H1 (cell line): ENCODE measurements around the gene PIGM. TPM values are rescaled to one million over a fixed set of nuclear protein-coding genes. Genes with fewer than 3 reads are reported as not detected.

Experiments used
- CTCF ChIA-PET: fragments of 300-600 bp; sonication (Branson Sonifier 250); formaldehyde crosslinking; loops from one replicate; lab custom pipeline; 2021; ENCODE audit not compliant: partially characterized antibody; lab: Charles Lee
- POLR2A ChIA-PET: fragments of 300-600 bp; sonication (Branson Sonifier 250); formaldehyde crosslinking; loops from one replicate; lab custom pipeline; 2021; ENCODE audit warnings: inconsistent platforms; ENCODE audit not compliant: partially characterized antibody; lab: Charles Lee
- DNase-seq, 2 experiments: peaks; one replicate each; pipeline versions ENCODE4 v3.0.0 to v3.0.0-alpha.2; 2010 to 2022; ENCODE audit warnings: low spot score in 2 of 2, low read depth in 1 of 2, mixed read lengths in 1 of 2
- FAIRE-seq: peaks from 2 replicates; lab custom pipeline; 2011; peaks lifted over from hg19 to GRCh38; lab: Jason Lieb, UNC
- H2AFZ ChIP-seq: 2 replicates; pipeline ENCODE4 v1.8.1; 2012; ENCODE audit warnings: low read length, inconsistent platforms
- H2AK5ac ChIP-seq: 2 replicates; pipeline ENCODE4 v1.6.1; 2013; ENCODE audit warnings: low read depth, low read length
- H2BK120ac ChIP-seq: replicated peaks from 2 replicates; pipeline ENCODE3; 2013; ENCODE audit warnings: low read depth, low read length, inconsistent platforms
- H2BK12ac ChIP-seq: 2 replicates; pipeline ENCODE4 v1.6.1; 2013; ENCODE audit warnings: low read depth, low read length
- H2BK15ac ChIP-seq: 2 replicates; pipeline ENCODE4 v1.6.1; 2013; ENCODE audit warnings: low read length
- H2BK20ac ChIP-seq: 2 replicates; pipeline ENCODE4 v1.6.1; 2013; ENCODE audit warnings: low read length
- H2BK5ac ChIP-seq: 2 replicates; pipeline ENCODE4 v1.6.1; 2013; ENCODE audit warnings: low read depth, low read length
- H3K14ac ChIP-seq: 2 replicates; pipeline ENCODE4 v1.6.1; 2013; ENCODE audit warnings: inconsistent platforms; ENCODE audit not compliant: insufficient read length
- H3K18ac ChIP-seq: 2 replicates; pipeline ENCODE4 v1.6.1; 2013; ENCODE audit warnings: low read length; ENCODE audit errors: extremely low read depth
- H3K23ac ChIP-seq: 2 replicates; pipeline ENCODE4 v1.6.1; 2013; ENCODE audit warnings: inconsistent platforms; ENCODE audit not compliant: insufficient read length
- H3K23me2 ChIP-seq: 2 replicates; pipeline ENCODE4 v1.6.1; 2013; ENCODE audit warnings: low read depth, low read length
- H3K27ac ChIP-seq: 2 replicates; pipeline ENCODE4 v1.6.1; 2011; ENCODE audit warnings: low read depth, low read length, inconsistent platforms
- H3K27me3 ChIP-seq, 4 experiments: replicated peaks in 1 of 4; 1 replicate in 1 of 4; 2 replicates in 3 of 4; pipeline versions ENCODE4 v1.6.1 to v1.8.1; 2011 to 2013; ENCODE audit warnings: low read length in 3 of 4, mild to moderate bottlenecking in 3 of 4, inconsistent platforms in 2 of 4, mixed read lengths in 2 of 4, moderate library complexity in 1 of 4; ENCODE audit not compliant: control insufficient read depth in 3 of 4, insufficient read depth in 3 of 4; ENCODE audit errors: extremely low read depth in 1 of 4
- H3K36me3 ChIP-seq, 4 experiments: 2 replicates each; pipeline versions ENCODE4 v1.6.1 to v1.8.1; 2011 to 2013; ENCODE audit warnings: mild to moderate bottlenecking in 4 of 4, low read length in 3 of 4, moderate library complexity in 2 of 4, control low read depth in 1 of 4, inconsistent platforms in 1 of 4; ENCODE audit not compliant: insufficient read depth in 4 of 4, control insufficient read depth in 2 of 4
- H3K4ac ChIP-seq: replicated peaks from 2 replicates; pipeline ENCODE3; 2013; ENCODE audit warnings: low read length, low read depth, mixed read lengths, inconsistent platforms; ENCODE audit not compliant: insufficient read length
- H3K4me1 ChIP-seq, 4 experiments: replicated peaks in 1 of 4; 1 replicate in 1 of 4; 2 replicates in 3 of 4; pipeline versions ENCODE4 v1.6.1 to v1.8.1; 2011 to 2013; ENCODE audit warnings: low read length in 3 of 4, inconsistent platforms in 2 of 4, mixed read lengths in 1 of 4; ENCODE audit not compliant: insufficient read depth in 4 of 4, control insufficient read depth in 3 of 4
- H3K4me2 ChIP-seq, 2 experiments: 2 replicates each; pipeline versions ENCODE4 v1.6.1 to v1.8.1; 2011 to 2013; ENCODE audit warnings: low read depth in 2 of 2, low read length in 2 of 2, control low read depth in 1 of 2, inconsistent platforms in 1 of 2, mild to moderate bottlenecking in 1 of 2; ENCODE audit not compliant: insufficient read depth in 1 of 2
- H3K4me3 ChIP-seq, 4 experiments: fragments of 200-600, 300-600 bp in 1 of 4; sonication (generic), shearing (Covaris generic), sonication (Bioruptor Twin) in 1 of 4; 2 replicates each; pipeline versions ENCODE4 v1.5.1 to v1.8.1; 2011 to 2016; ENCODE audit warnings: low read length in 4 of 4, low read depth in 3 of 4, control low read depth in 2 of 4, inconsistent platforms in 2 of 4, mild to moderate bottlenecking in 2 of 4, mixed read lengths in 1 of 4, moderate library complexity in 1 of 4; ENCODE audit not compliant: insufficient read depth in 2 of 4; ENCODE audit errors: extremely low read depth in 1 of 4
- H3K56ac ChIP-seq: replicated peaks from 2 replicates; pipeline ENCODE3; 2013; ENCODE audit warnings: low read depth, mild to moderate bottlenecking, mixed read lengths, low read length, inconsistent platforms; ENCODE audit not compliant: insufficient read length
- H3K79me1 ChIP-seq: 2 replicates; pipeline ENCODE4 v1.6.1; 2013; ENCODE audit warnings: low read depth, low read length, control low read depth
- H3K79me2 ChIP-seq, 2 experiments: 2 replicates each; pipeline versions ENCODE4 v1.6.1 to v1.8.1; 2012 to 2013; ENCODE audit warnings: low read length in 2 of 2, mild to moderate bottlenecking in 2 of 2, inconsistent platforms in 1 of 2; ENCODE audit not compliant: insufficient read depth in 2 of 2, control insufficient read depth in 1 of 2
- H3K9ac ChIP-seq, 4 experiments: replicated peaks in 1 of 4; 1 replicate in 1 of 4; 2 replicates in 3 of 4; pipeline versions ENCODE4 v1.6.1 to v1.8.1; 2011 to 2013; ENCODE audit warnings: low read depth in 3 of 4, low read length in 3 of 4, control low read depth in 2 of 4, mild to moderate bottlenecking in 2 of 4, moderate library complexity in 2 of 4, inconsistent platforms in 1 of 4; ENCODE audit errors: extremely low read depth in 1 of 4
- H3K9me3 ChIP-seq, 2 experiments: 2 replicates each; pipeline versions ENCODE4 v1.6.1 to v1.8.1; 2012 to 2013; ENCODE audit warnings: mild to moderate bottlenecking in 2 of 2, moderate library complexity in 2 of 2, control low read depth in 1 of 2, inconsistent platforms in 1 of 2, low read depth in 1 of 2, low read length in 1 of 2, mixed read lengths in 1 of 2; ENCODE audit not compliant: insufficient read depth in 2 of 2
- H4K20me1 ChIP-seq, 2 experiments: replicated peaks in 1 of 2; 2 replicates each; pipeline versions ENCODE3 to v1.8.1; 2011 to 2013; ENCODE audit warnings: inconsistent platforms in 2 of 2, low read length in 2 of 2, mild to moderate bottlenecking in 1 of 2; ENCODE audit not compliant: insufficient read depth in 2 of 2, control insufficient read depth in 1 of 2
- H4K5ac ChIP-seq: 2 replicates; pipeline ENCODE4 v1.6.1; 2013; ENCODE audit warnings: low read length, low read depth, mixed read lengths, inconsistent platforms; ENCODE audit not compliant: insufficient read length
- H4K8ac ChIP-seq: 2 replicates; pipeline ENCODE4 v1.8.0; 2013; ENCODE audit warnings: mild to moderate bottlenecking, moderate library complexity, low read length, inconsistent platforms; ENCODE audit not compliant: insufficient read depth; ENCODE audit errors: extremely low read depth
- H4K91ac ChIP-seq: replicated peaks from 2 replicates; pipeline ENCODE3; 2013; ENCODE audit warnings: low read length, mixed read lengths, inconsistent platforms; ENCODE audit not compliant: insufficient read length
- KDM4A ChIP-seq: IDR thresholded peaks from one replicate; pipeline ENCODE4 v1.7.1; 2012; ENCODE audit warnings: low read depth, mild to moderate bottlenecking, moderate library complexity, low read length, inconsistent platforms; ENCODE audit not compliant: severe bottlenecking
- KDM5A ChIP-seq: fragments of 200-600 bp; IDR thresholded peaks from 2 replicates; pipeline ENCODE4 v1.7.1; 2012; ENCODE audit warnings: mild to moderate bottlenecking, low read length, inconsistent platforms, mixed read lengths
- RAD21 ChIP-seq, 2 experiments: IDR thresholded peaks in 1 of 2; conservative IDR thresholded peaks in 1 of 2; 2 replicates each; pipeline ENCODE4 v1.6.1; 2011; ENCODE audit warnings: low read depth in 2 of 2, low read length in 2 of 2, improper control_type of control experiment in 1 of 2, inconsistent platforms in 1 of 2, mild to moderate bottlenecking in 1 of 2, moderate library complexity in 1 of 2
- TCF12 ChIP-seq: IDR thresholded peaks from 2 replicates; pipeline ENCODE4 v1.6.1; 2011; ENCODE audit warnings: low read depth, mild to moderate bottlenecking, low read length
- TEAD4 ChIP-seq: IDR thresholded peaks from 2 replicates; pipeline ENCODE4 v1.6.1; 2012; ENCODE audit warnings: low read depth, low read length, inconsistent platforms, mixed read lengths
- WGBS, 2 experiments: shearing (Covaris generic) in 1 of 2; methylation state at CpG; one replicate each; pipeline versions ENCODE4 v1.1.6 to v1.1.7; 2013 to 2015; ENCODE audit warnings: low lambda C conversion rate in 2 of 2, mixed read lengths in 2 of 2, inconsistent platforms in 1 of 2, low coverage in 1 of 2, missing lambda C conversion rate in 1 of 2; ENCODE audit not compliant: insufficient replicate concordance in 2 of 2, insufficient coverage in 1 of 2, insufficient read length in 1 of 2; ENCODE audit errors: extremely low coverage in 1 of 2, missing lambda C conversion rate in 1 of 2; 5-methylcytosine and 5-hydroxymethylcytosine counted together
- polyA plus RNA-seq, 7 experiments: library from polyadenylated mRNA; depleted of rRNA in 3 of 7; stranded (reverse) in 5 of 7; unstranded in 2 of 7; fragments of >200 nt in 5 of 7; fragments of 200-250 nt in 2 of 7; gene quantifications; 1 replicate in 5 of 7; 2 replicates in 1 of 7; 4 replicates in 1 of 7; pipeline versions ENCODE4 v1.2.1 to v1.2.3, GENCODE V29; 2011 to 2013; ENCODE audit warnings: missing spikeins in 2 of 7, mixed read lengths in 2 of 7
- total RNA-seq: library from RNA; stranded (reverse); fragmentation: NEBNext Ultra II Directional; extraction: Animal tissue kit (Norgen Biotek cat#: 25700); gene quantifications from 2 replicates; pipeline ENCODE4 v1.2.1, GENCODE V29; 2021
- TF ChIP-seq, protein P1 (sequence below), 3 experiments: IDR thresholded peaks; 1 replicate in 2 of 3; 2 replicates in 1 of 3; pipeline versions ENCODE4 v1.5.1 to v1.6.1; 2011; ENCODE audit warnings: low read length in 3 of 3, mild to moderate bottlenecking in 3 of 3, inconsistent platforms in 2 of 3, low read depth in 1 of 3, moderate library complexity in 1 of 3; ENCODE audit not compliant: insufficient read depth in 1 of 3; ENCODE audit errors: control extremely low read depth in 1 of 3

PIGM gene
- total and polyA plus RNA-seq, 2 of the 8 experiments (the other 6 are each of a cell fraction or from before 2014, with no cell fraction given): 5.4 to 6.0 TPM

DNA sequence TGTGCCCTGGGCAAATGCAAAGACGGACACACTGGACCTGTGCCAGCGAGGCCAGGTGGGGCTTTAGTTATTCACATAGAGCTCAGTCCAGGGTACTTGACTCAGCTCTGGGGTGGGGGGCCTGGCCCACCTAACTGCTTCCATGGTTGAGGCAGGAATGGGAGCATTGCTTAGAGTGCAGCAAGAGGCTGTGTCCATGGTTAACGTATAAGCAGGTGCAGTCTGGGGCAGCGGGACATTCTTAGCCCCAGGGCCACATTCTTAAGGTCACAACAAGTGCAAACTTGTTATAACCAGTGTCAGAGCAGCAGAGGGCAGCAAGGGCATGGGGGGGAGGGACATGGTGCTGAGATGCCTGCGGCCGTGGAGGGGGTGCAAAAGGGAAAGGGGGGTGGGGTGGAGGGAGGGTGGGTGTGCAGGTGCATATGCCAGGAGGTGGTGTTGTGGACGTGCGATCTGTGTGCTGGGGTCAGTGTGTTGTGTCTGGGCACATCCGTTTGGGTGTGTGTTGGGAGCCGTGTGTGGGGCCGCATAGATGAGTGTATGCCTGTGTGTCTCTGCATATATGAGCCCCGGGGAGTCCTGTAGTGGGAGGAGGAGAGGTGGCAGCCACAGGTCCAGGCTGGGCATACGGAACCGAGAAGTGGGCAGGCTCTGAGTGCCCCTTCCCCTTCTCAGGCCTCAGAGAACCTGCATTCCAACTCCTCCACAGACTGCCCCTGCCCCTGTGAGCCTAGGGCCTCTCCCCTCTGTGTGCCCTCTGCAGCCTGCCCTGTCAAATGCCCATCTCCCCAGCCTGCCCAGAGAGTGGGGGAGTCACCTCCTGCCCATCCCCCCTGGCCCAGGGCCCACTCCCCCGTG, 29.8 kb upstream of the PIGM start:
- WGBS, 2 experiments: 66% methylated on average over 8 of the region's 15 CpGs; no CpG with 5 or more reads in 1 of the 2 experiments
- peak overlapping the region; percentile 1; the same call in 1 of the 2 replicates for H2BK5ac ChIP-seq
- no peak overlapping the region for H3K4ac ChIP-seq
- H4K5ac ChIP-seq: no peak overlapping the region
- peak overlapping the region; percentile 78; the same call in 1 of the 2 replicates for H2BK12ac ChIP-seq
- H3K4me3 ChIP-seq: 0 out of 8 replicates have a peak overlapping the region, but pooled peaks of 1 of the 4 experiments have one; percentile 2
- CTCF ChIA-PET: interaction anchor here (0.8 to 50.1 kb wide), 6 partner anchors 4 to 56 kb away, joined by 3 to 1874 read pairs (median 4); partner anchors contain the start of genes IGSF8, KCNJ10 and KCNJ9
- H3K4me2 ChIP-seq: peak overlapping the region in 1 of 2 experiments; percentile 37; a peak in 1 of 4 replicates
- H3K4me1 ChIP-seq: peaks cover 0 to 17% (median 14%) of the 10 kb centered on the region in 4 experiments; a peak in 6 of 7 replicates
- no peak overlapping the region for H2AFZ ChIP-seq
- TF ChIP-seq TEAD4: 0 out of 2 replicates have a peak, but pooled peaks have one; percentile 72
- no peak for TF ChIP-seq KDM4A
- TF ChIP-seq RAD21 (IDR thresholded peaks at IDR 0.05 in 1 of 2, conservative IDR thresholded peaks at IDR 0.05 in 1 of 2; ENCODE audit: low read depth in 2 of 2, low read length in 2 of 2): peak; percentile 42 to 61
- TF ChIP-seq KDM5A: no peak
- TF ChIP-seq, protein P1, sequence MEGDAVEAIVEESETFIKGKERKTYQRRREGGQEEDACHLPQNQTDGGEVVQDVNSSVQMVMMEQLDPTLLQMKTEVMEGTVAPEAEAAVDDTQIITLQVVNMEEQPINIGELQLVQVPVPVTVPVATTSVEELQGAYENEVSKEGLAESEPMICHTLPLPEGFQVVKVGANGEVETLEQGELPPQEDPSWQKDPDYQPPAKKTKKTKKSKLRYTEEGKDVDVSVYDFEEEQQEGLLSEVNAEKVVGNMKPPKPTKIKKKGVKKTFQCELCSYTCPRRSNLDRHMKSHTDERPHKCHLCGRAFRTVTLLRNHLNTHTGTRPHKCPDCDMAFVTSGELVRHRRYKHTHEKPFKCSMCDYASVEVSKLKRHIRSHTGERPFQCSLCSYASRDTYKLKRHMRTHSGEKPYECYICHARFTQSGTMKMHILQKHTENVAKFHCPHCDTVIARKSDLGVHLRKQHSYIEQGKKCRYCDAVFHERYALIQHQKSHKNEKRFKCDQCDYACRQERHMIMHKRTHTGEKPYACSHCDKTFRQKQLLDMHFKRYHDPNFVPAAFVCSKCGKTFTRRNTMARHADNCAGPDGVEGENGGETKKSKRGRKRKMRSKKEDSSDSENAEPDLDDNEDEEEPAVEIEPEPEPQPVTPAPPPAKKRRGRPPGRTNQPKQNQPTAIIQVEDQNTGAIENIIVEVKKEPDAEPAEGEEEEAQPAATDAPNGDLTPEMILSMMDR (IDR thresholded peaks at IDR 0.05; ENCODE audit: control extremely low read depth in 1 of 3, insufficient read depth in 1 of 3, low read depth in 1 of 3, low read length in 3 of 3): peak; percentile 24 to 40 (median 30); a peak in 3 of 4 replicates
- TF ChIP-seq TCF12: peak; percentile 58; the same call in 1 of the 2 replicates
- H3K23ac ChIP-seq: no peak overlapping the region
- 0 out of 2 replicates have a peak overlapping the region, but pooled peaks have one; percentile 78 for H2BK20ac ChIP-seq
- H3K9ac ChIP-seq: no peak overlapping the region
- no peaks in the 10 kb centered on the region for H4K20me1 ChIP-seq
- peaks cover 0 to 3% (median 0%) of the 10 kb centered on the region in 4 experiments; a peak in 1 of 7 replicates for H3K27me3 ChIP-seq
- H3K27ac ChIP-seq: no peak overlapping the region
- no peaks in the 10 kb centered on the region for H3K23me2 ChIP-seq
- H3K14ac ChIP-seq: no peak overlapping the region
- no peaks in the 10 kb centered on the region for H3K79me2 ChIP-seq
- H2BK120ac ChIP-seq: no peak overlapping the region
- peak overlapping the region; percentile 76; the same call in 1 of the 2 replicates for H3K18ac ChIP-seq
- no peak overlapping the region for H2AK5ac ChIP-seq
- H3K56ac ChIP-seq: no peak overlapping the region
- H3K36me3 ChIP-seq: no peaks in the 10 kb centered on the region
- no peak for FAIRE-seq
- H2BK15ac ChIP-seq: peak overlapping the region; percentile 67; the same call in 1 of the 2 replicates
- H4K91ac ChIP-seq: peak overlapping the region; percentile 36
- no peaks in the 10 kb centered on the region for H3K9me3 ChIP-seq
- no peak for DNase-seq
- H4K8ac ChIP-seq: no peak overlapping the region; the same call in 1 of the 2 replicates
- POLR2A ChIA-PET: interaction anchor here (0.7 to 2.8 kb wide), 3 partner anchors 15 to 116 kb away, joined by 3 to 11 read pairs (median 3); no protein-coding TSS in a partner anchor
- H3K79me1 ChIP-seq: no peaks in the 10 kb centered on the region
